Testis (tissue), 2 donors: ENCODE data around the gene ERCC6L2.

ENCODE experiments used
- POLR2A ChIP-seq: fragments of 450-650 bp; IDR thresholded peaks from one replicate; pipeline ENCODE4 v1.6.1; 2017; ENCODE audit warnings: antibody characterized with exemption, mild to moderate bottlenecking, moderate library complexity
- TF ChIP-seq, protein P1 (sequence below), 3 experiments: fragments of 450-650 bp in 2 of 3; fragments of 200-600 bp in 1 of 3; sonication (generic) in 1 of 3; IDR thresholded peaks; one replicate each; pipeline ENCODE4 v1.5.1; 2016 to 2019; ENCODE audit warnings: antibody characterized with exemption in 3 of 3, mild to moderate bottlenecking in 2 of 3, moderate library complexity in 1 of 3

DNA sequence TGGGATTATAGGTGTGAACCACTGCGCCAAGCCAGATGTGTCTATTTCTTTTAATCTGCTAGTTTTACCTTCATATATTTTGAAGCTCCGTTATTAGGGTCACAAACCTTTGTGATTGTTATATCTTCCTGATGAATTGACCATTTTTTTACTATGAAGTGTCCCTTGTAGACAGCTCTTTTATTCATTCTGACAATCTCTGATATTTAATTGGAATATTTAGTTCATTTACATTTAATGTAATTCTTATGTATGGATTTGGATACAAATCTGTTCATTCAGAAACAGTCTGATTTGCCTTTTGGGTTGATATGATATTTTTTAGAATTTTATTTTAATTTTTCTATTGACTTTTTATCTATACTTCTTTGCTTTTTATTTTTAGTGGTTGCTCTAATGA, 17.2 kb downstream of the ERCC6L2 start:
- TF ChIP-seq, protein P1, sequence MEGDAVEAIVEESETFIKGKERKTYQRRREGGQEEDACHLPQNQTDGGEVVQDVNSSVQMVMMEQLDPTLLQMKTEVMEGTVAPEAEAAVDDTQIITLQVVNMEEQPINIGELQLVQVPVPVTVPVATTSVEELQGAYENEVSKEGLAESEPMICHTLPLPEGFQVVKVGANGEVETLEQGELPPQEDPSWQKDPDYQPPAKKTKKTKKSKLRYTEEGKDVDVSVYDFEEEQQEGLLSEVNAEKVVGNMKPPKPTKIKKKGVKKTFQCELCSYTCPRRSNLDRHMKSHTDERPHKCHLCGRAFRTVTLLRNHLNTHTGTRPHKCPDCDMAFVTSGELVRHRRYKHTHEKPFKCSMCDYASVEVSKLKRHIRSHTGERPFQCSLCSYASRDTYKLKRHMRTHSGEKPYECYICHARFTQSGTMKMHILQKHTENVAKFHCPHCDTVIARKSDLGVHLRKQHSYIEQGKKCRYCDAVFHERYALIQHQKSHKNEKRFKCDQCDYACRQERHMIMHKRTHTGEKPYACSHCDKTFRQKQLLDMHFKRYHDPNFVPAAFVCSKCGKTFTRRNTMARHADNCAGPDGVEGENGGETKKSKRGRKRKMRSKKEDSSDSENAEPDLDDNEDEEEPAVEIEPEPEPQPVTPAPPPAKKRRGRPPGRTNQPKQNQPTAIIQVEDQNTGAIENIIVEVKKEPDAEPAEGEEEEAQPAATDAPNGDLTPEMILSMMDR (IDR thresholded peaks at IDR 0.05): no peak
- no peak for TF ChIP-seq POLR2A
